MM.1S (cell line): ENCODE measurements around the gene GABRD.

Experiments used
- DNase-seq: peaks from one replicate; pipeline ENCODE4 v3.0.0-alpha.2; 2015
- H2AFZ ChIP-seq: fragments of 300-600 bp; sonication (generic); 2 replicates; pipeline ENCODE4 v1.6.0; 2016; ENCODE audit warnings: antibody characterized with exemption, low read length
- H3F3A ChIP-seq: fragments of 300-600 bp; sonication (generic); 2 replicates; pipeline ENCODE4 v1.6.1; 2016; ENCODE audit warnings: mild to moderate bottlenecking, antibody characterized with exemption, low read length, moderate library complexity, mixed read lengths; ENCODE audit not compliant: insufficient read depth
- H3K27ac ChIP-seq: fragments of 300-600 bp; sonication (generic); 2 replicates; pipeline ENCODE4 v1.5.1; 2016; ENCODE audit warnings: mild to moderate bottlenecking, low read length
- H3K27me3 ChIP-seq: fragments of 300-600 bp; sonication (generic); replicated peaks from 2 replicates; pipeline ENCODE4 v1.6.0; 2016; ENCODE audit warnings: low read length; ENCODE audit not compliant: insufficient read depth
- H3K36me3 ChIP-seq: fragments of 300-600 bp; sonication (generic); replicated peaks from 2 replicates; pipeline ENCODE4 v1.6.1; 2016; ENCODE audit warnings: mild to moderate bottlenecking, low read length, mixed read lengths; ENCODE audit not compliant: insufficient read depth
- H3K4me1 ChIP-seq: fragments of 300-600 bp; sonication (generic); 2 replicates; pipeline ENCODE4 v1.6.1; 2016; ENCODE audit warnings: low read length, mixed read lengths
- H3K4me2 ChIP-seq: fragments of 300-600 bp; sonication (generic); 2 replicates; pipeline ENCODE4 v1.6.0; 2016; ENCODE audit warnings: low read depth, low read length
- H3K4me3 ChIP-seq: fragments of 300-600 bp; sonication (generic); 2 replicates; pipeline ENCODE4 v1.5.1; 2016; ENCODE audit warnings: low read length, mixed read lengths
- H3K79me2 ChIP-seq: fragments of 300-600 bp; sonication (generic); 2 replicates; pipeline ENCODE4 v1.6.1; 2016; ENCODE audit warnings: mixed run types, low read length, mixed read lengths
- H3K9ac ChIP-seq: fragments of 300-600 bp; sonication (generic); 2 replicates; pipeline ENCODE4 v1.6.1; 2016; ENCODE audit warnings: low read length, mixed read lengths
- H3K9me2 ChIP-seq: fragments of 300-600 bp; sonication (generic); replicated peaks from 2 replicates; pipeline ENCODE4 v1.6.1; 2016; ENCODE audit warnings: mild to moderate bottlenecking, low read length, mixed read lengths; ENCODE audit not compliant: insufficient read depth
- H3K9me3 ChIP-seq: fragments of 300-600 bp; sonication (generic); replicated peaks from 2 replicates; pipeline ENCODE4 v1.6.1; 2016; ENCODE audit warnings: mild to moderate bottlenecking, low read length, mixed read lengths; ENCODE audit not compliant: insufficient read depth
- H4K20me1 ChIP-seq: fragments of 300-600 bp; sonication (generic); 2 replicates; pipeline ENCODE4 v1.6.1; 2016; ENCODE audit warnings: mild to moderate bottlenecking, low read length, moderate library complexity, mixed read lengths; ENCODE audit not compliant: insufficient read depth
- CTCF ChIP-seq: fragments of 300-600 bp; sonication (generic); IDR thresholded peaks from 2 replicates; pipeline ENCODE4 v1.5.1; 2016; ENCODE audit warnings: antibody characterized with exemption, low read length, mixed read lengths
- EZH2 ChIP-seq: fragments of 300-600 bp; sonication (generic); optimal IDR thresholded peaks from 2 replicates; pipeline ENCODE3; 2017; ENCODE audit warnings: low read depth, mild to moderate bottlenecking, antibody characterized with exemption, low read length, mixed read lengths
- EZH2phosphoT487 ChIP-seq: fragments of 300-600 bp; sonication (generic); IDR thresholded peaks from 2 replicates; pipeline ENCODE4 v1.6.1; 2018; ENCODE audit warnings: antibody characterized with exemption, low read length

GABRD gene

GRCh38 chr1:1994536-1994935 is 24.6 kb upstream of the GABRD start:
- H3K4me1 ChIP-seq, result no peaks in the 10 kb centered on the region
- H4K20me1 ChIP-seq, result no peaks in the 10 kb centered on the region
- no peak overlapping the region for H3K4me2 ChIP-seq
- no peak overlapping the region for H3K9ac ChIP-seq
- no peaks in the 10 kb centered on the region for H3K79me2 ChIP-seq
- no peak overlapping the region for H3K4me3 ChIP-seq
- H3K27ac ChIP-seq, result no peak overlapping the region
- H2AFZ ChIP-seq, result no peak overlapping the region
- H3K9me2 ChIP-seq, result no peaks in the 10 kb centered on the region
- H3K27me3 ChIP-seq, result peaks cover 89% of the 10 kb centered on the region
- no peak for DNase-seq
- no peak for TF ChIP-seq EZH2phosphoT487
- no peak for TF ChIP-seq CTCF
- TF ChIP-seq EZH2, result no peak
- H3K9me3 ChIP-seq, result no peaks in the 10 kb centered on the region
- H3K36me3 ChIP-seq, result no peaks in the 10 kb centered on the region
- H3F3A ChIP-seq, result no peaks in the 10 kb centered on the region

GRCh38 chr1:1996207-1996651 is 22.9 kb upstream of the GABRD start:
- Histone ChIP-seq H3F3A (no peaks in the 10 kb centered on the region), H3K4me3 (no peak overlapping the region), H3K36me3 (no peaks in the 10 kb centered on the region), H3K9me3 (no peaks in the 10 kb centered on the region), H3K27ac (no peak overlapping the region), H3K9me2 (no peaks in the 10 kb centered on the region), H3K4me2 (no peak overlapping the region), H3K4me1 (no peaks in the 10 kb centered on the region), H4K20me1 (no peaks in the 10 kb centered on the region), H3K27me3 (peaks cover 88% of the 10 kb centered on the region), H2AFZ (no peak overlapping the region), H3K9ac (no peak overlapping the region), H3K79me2 (no peaks in the 10 kb centered on the region)
- no peak for DNase-seq
- TF ChIP-seq EZH2 (no peak), EZH2phosphoT487 (no peak), CTCF (no peak)

- Histone ChIP-seq H4K20me1 (no peaks in the 10 kb centered on the region), H3K36me3 (no peaks in the 10 kb centered on the region), H3K9me3 (no peaks in the 10 kb centered on the region), H3K79me2 (no peaks in the 10 kb centered on the region), H3K4me1 (no peaks in the 10 kb centered on the region), H3K27me3 (peaks cover 85% of the 10 kb centered on the region), H2AFZ (no peak overlapping the region), H3K27ac (no peak overlapping the region), H3K4me2 (no peak overlapping the region), H3K4me3 (no peak overlapping the region), H3K9ac (no peak overlapping the region), H3K9me2 (no peaks in the 10 kb centered on the region), H3F3A (no peaks in the 10 kb centered on the region)
- no peak for DNase-seq
- TF ChIP-seq CTCF (no peak), EZH2phosphoT487 (no peak), EZH2 (no peak)
Measured at GRCh38 chr1:1997576-1997975, 21.6 kb upstream of the GABRD start.
